CD8-positive, alpha-beta memory T cell (primary cell): ENCODE data around the gene MYH9. TPM values are rescaled to one million over a fixed set of nuclear protein-coding genes. Genes with fewer than 3 reads are reported as not detected.

ENCODE experiments used
- CTCF ChIA-PET: fragments of 350-600 bp; sonication (Branson Sonifier 250); formaldehyde crosslinking; loops from one replicate; lab custom pipeline; 2021; ENCODE audit warnings: antibody characterized with exemption; lab: Charles Lee
- POLR2A ChIA-PET: fragments of 350-600 bp; sonication (Branson Sonifier 250); formaldehyde crosslinking; loops from one replicate; lab custom pipeline; 2021; ENCODE audit warnings: antibody characterized with exemption; lab: Charles Lee
- DNase-seq, 5 donors: peaks; one replicate each; pipeline versions ENCODE4 v3.0.0 to v3.0.0-alpha.2; 2020 to 2022; ENCODE audit warnings: mixed read lengths in 1 of 5
- H3K27ac ChIP-seq: one replicate; pipeline ENCODE4 v1.7.0; 2013; ENCODE audit warnings: low read depth, mild to moderate bottlenecking, low read length, moderate library complexity
- H3K27me3 ChIP-seq: 2 replicates; pipeline ENCODE4 v1.7.0; 2013; ENCODE audit warnings: low read length, mild to moderate bottlenecking; ENCODE audit not compliant: insufficient read depth, poor library complexity, severe bottlenecking
- H3K36me3 ChIP-seq: 2 replicates; pipeline ENCODE4 v1.7.0; 2013; ENCODE audit warnings: mild to moderate bottlenecking, low read length, moderate library complexity; ENCODE audit not compliant: insufficient read depth
- H3K4me1 ChIP-seq: 2 replicates; pipeline ENCODE4 v1.7.0; 2013; ENCODE audit warnings: mild to moderate bottlenecking, low read length, moderate library complexity; ENCODE audit not compliant: insufficient read depth
- H3K4me3 ChIP-seq: 2 replicates; pipeline ENCODE4 v1.7.0; 2013; ENCODE audit warnings: mild to moderate bottlenecking, low read length
- H3K9me3 ChIP-seq: 2 replicates; pipeline ENCODE4 v1.7.0; 2013; ENCODE audit warnings: mild to moderate bottlenecking, low read length
- H3K27ac Mint-ChIP-seq, 8 donors: one replicate each; pipeline ENCODE4 v1.8.0; 2020 to 2021; ENCODE audit warnings: mixed read lengths in 8 of 8, mild to moderate bottlenecking in 6 of 8, inconsistent platforms in 3 of 8, moderate library complexity in 3 of 8
- H3K27me3 Mint-ChIP-seq, 2 donors: one replicate each; pipeline ENCODE4 v1.8.0; 2020 to 2021; ENCODE audit warnings: mixed read lengths in 2 of 2, mild to moderate bottlenecking in 1 of 2, moderate library complexity in 1 of 2
- H3K36me3 Mint-ChIP-seq, 3 donors: one replicate each; pipeline ENCODE4 v1.8.0; 2020 to 2021; ENCODE audit warnings: mixed read lengths in 3 of 3, inconsistent platforms in 1 of 3, mild to moderate bottlenecking in 1 of 3
- H3K4me1 Mint-ChIP-seq, 3 donors: one replicate each; pipeline ENCODE4 v1.8.0; 2020 to 2021; ENCODE audit warnings: mixed read lengths in 3 of 3, inconsistent platforms in 1 of 3, mild to moderate bottlenecking in 1 of 3
- H3K4me3 Mint-ChIP-seq, 7 donors: one replicate each; pipeline ENCODE4 v1.8.0; 2020 to 2021; ENCODE audit warnings: mixed read lengths in 7 of 7, mild to moderate bottlenecking in 6 of 7, moderate library complexity in 4 of 7, inconsistent platforms in 2 of 7
- H3K9me3 Mint-ChIP-seq, 5 donors: one replicate each; pipeline ENCODE4 v1.8.0; 2020 to 2022; ENCODE audit warnings: mixed read lengths in 5 of 5, mild to moderate bottlenecking in 3 of 5, moderate library complexity in 2 of 5, inconsistent platforms in 1 of 5
- polyA plus RNA-seq: library from polyadenylated mRNA; unstranded; fragments of 300-500 nt; fragmentation: Illumina TruSeq; gene quantifications from one replicate; pipeline ENCODE4 v1.2.3, GENCODE V29; 2021
- total RNA-seq, 2 experiments: library from RNA; stranded (reverse); gene quantifications; one replicate each; pipeline ENCODE4 v1.2.3, GENCODE V29; 2021

The MYH9 gene
- total and polyA plus RNA-seq, 3 experiments from 2014 or later = 425 to 684 (median 680) TPM

DNA sequence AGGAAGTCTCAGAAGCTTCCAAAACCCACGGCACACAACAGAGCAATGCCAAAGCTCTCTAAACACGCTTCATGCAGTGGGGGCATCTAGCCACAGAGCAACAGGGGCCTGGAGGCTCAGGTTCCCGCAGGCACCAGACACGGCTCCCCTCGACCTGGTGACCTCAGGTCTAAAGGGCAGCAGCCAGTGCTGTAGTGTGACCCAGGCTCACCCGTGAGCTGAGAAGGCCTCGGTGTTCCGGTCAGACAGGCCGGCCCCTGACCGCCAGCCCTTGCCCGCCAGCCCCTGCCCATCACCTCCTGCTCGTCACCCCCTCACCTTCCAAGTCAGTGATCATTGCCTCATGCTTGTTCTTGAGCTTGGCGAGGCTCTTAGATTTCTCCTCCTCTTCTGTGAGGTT is 89.2 kb downstream of the MYH9 start:
- Histone ChIP-seq H3K9me3 (no peaks in the 10 kb centered on the region), H3K27ac (no peak overlapping the region), H3K4me1 (peaks cover 10% of the 10 kb centered on the region), H3K4me3 (no peak overlapping the region), H3K27me3 (no peaks in the 10 kb centered on the region), H3K36me3 (peaks cover 97% of the 10 kb centered on the region)
- H3K4me3 Mint-ChIP-seq = peak overlapping the region in 1 of 7 donors; percentile 16
- no peak for DNase-seq
- no peaks in the 10 kb centered on the region for H3K9me3 Mint-ChIP-seq
- peak overlapping the region in 5 of 8 donors; percentile 17 to 84 (median 72) for H3K27ac Mint-ChIP-seq
- ChIA-PET POLR2A (interaction anchor here (1.0 to 1.2 kb wide), 2 partner anchors 9 to 34 kb away, joined by 5 read pairs; no protein-coding TSS in a partner anchor), CTCF (interaction anchor here (0.8 to 6.3 kb wide), 12 partner anchors 15 to 188 kb away, joined by 3 to 116 read pairs (median 4); partner anchors contain the start of gene APOL2)
- peaks cover 13 to 98% (median 24%) of the 10 kb centered on the region in 3 donors for H3K36me3 Mint-ChIP-seq
- H3K27me3 Mint-ChIP-seq = peaks cover 0 to 3% of the 10 kb centered on the region in 2 donors
- H3K4me1 Mint-ChIP-seq = peaks cover 19 to 33% (median 20%) of the 10 kb centered on the region in 3 donors

- peaks cover 13 to 99% (median 24%) of the 10 kb centered on the region in 3 donors for H3K36me3 Mint-ChIP-seq
- Histone ChIP-seq H3K4me3 (no peak overlapping the region), H3K4me1 (peaks cover 10% of the 10 kb centered on the region), H3K27me3 (no peaks in the 10 kb centered on the region), H3K27ac (no peak overlapping the region), H3K9me3 (no peaks in the 10 kb centered on the region), H3K36me3 (peaks cover 98% of the 10 kb centered on the region)
- H3K27me3 Mint-ChIP-seq = peaks cover 0 to 3% of the 10 kb centered on the region in 2 donors
- peak overlapping the region in 5 of 8 donors; percentile 17 to 84 (median 80) for H3K27ac Mint-ChIP-seq
- peaks cover 19 to 34% (median 25%) of the 10 kb centered on the region in 3 donors for H3K4me1 Mint-ChIP-seq
- H3K4me3 Mint-ChIP-seq = peak overlapping the region in 2 of 7 donors; percentile 16 to 23
- no peak for DNase-seq
- POLR2A ChIA-PET = interaction anchor here (0.6 to 1.2 kb wide), 2 partner anchors 9 to 34 kb away, joined by 3 to 5 read pairs; no protein-coding TSS in a partner anchor
- CTCF ChIA-PET = interaction anchor here (0.9 to 6.3 kb wide), 11 partner anchors 15 to 189 kb away, joined by 3 to 116 read pairs (median 4); partner anchors contain the start of gene APOL2
- no peaks in the 10 kb centered on the region for H3K9me3 Mint-ChIP-seq
These were observed 89.6 kb downstream of the MYH9 start for GRCh38 chr22:36298118-36298517.

DNA sequence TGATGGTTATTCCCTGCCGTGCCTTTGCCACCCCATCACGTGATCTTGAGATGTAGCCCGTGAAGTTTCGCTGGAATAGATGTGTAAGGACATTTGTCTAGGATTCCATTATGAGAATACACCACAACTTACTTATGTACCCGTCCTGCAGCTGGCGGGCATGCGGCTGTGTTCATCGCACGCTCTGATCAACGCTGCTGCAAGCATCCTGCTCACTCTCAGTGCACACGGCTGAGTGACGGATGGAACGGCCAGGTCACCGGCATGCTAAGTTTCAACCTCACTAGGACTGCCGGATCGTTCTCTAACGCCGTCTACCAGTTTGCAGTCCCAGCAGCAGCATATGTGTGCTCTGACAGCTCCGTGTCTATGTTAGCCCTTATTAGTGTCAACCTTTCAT is 90.2 kb downstream of the MYH9 start:
- peaks cover 98% of the 10 kb centered on the region for H3K36me3 ChIP-seq
- no peak for DNase-seq
- no peak overlapping the region for H3K4me3 ChIP-seq
- H3K27me3 ChIP-seq = no peaks in the 10 kb centered on the region
- Mint-ChIP-seq H3K9me3 (no peaks in the 10 kb centered on the region), H3K4me3 (no peak overlapping the region), H3K27ac (peak overlapping the region in 6 of 8 donors; percentile 4 to 83 (median 75)), H3K4me1 (peaks cover 23 to 39% (median 31%) of the 10 kb centered on the region in 3 donors), H3K36me3 (peaks cover 13 to 98% (median 28%) of the 10 kb centered on the region in 3 donors), H3K27me3 (peaks cover 0 to 4% of the 10 kb centered on the region in 2 donors)
- no peak overlapping the region for H3K27ac ChIP-seq
- ChIA-PET CTCF (interaction anchor here (0.9 to 6.3 kb wide), 5 partner anchors 16 to 189 kb away, joined by 3 to 116 read pairs (median 4); no protein-coding TSS in a partner anchor), POLR2A (interaction anchor here (0.6 kb wide), 1 partner anchor 8 kb away, joined by 3 read pairs; no protein-coding TSS in a partner anchor)
- H3K4me1 ChIP-seq = peaks cover 10% of the 10 kb centered on the region
- H3K9me3 ChIP-seq = no peaks in the 10 kb centered on the region

GRCh38 chr22:36296690-36297089 is 91.1 kb downstream of the MYH9 start:
- Histone ChIP-seq H3K36me3 (peaks cover 98% of the 10 kb centered on the region), H3K27ac (no peak overlapping the region), H3K4me3 (no peak overlapping the region), H3K9me3 (no peaks in the 10 kb centered on the region), H3K4me1 (peaks cover 12% of the 10 kb centered on the region), H3K27me3 (no peaks in the 10 kb centered on the region)
- H3K27ac Mint-ChIP-seq = peak overlapping the region in 2 of 8 donors; percentile 80
- peaks cover 18 to 98% (median 30%) of the 10 kb centered on the region in 3 donors for H3K36me3 Mint-ChIP-seq
- CTCF ChIA-PET = interaction anchor here (0.6 to 1.6 kb wide), 2 partner anchors 18 to 173 kb away, joined by 3 to 4 read pairs; no protein-coding TSS in a partner anchor
- H3K4me3 Mint-ChIP-seq = no peak overlapping the region
- peaks cover 0 to 5% of the 10 kb centered on the region in 2 donors for H3K27me3 Mint-ChIP-seq
- no peaks in the 10 kb centered on the region for H3K9me3 Mint-ChIP-seq
- DNase-seq = no peak
- peaks cover 28 to 43% (median 36%) of the 10 kb centered on the region in 3 donors for H3K4me1 Mint-ChIP-seq
- POLR2A ChIA-PET = no interaction called here

- peak in 1 of 5 donors; percentile 22 for DNase-seq
- peaks cover 24 to 40% (median 38%) of the 10 kb centered on the region in 3 donors for H3K4me1 Mint-ChIP-seq
- Histone ChIP-seq H3K4me1 (peaks cover 6% of the 10 kb centered on the region), H3K9me3 (no peaks in the 10 kb centered on the region), H3K4me3 (no peak overlapping the region), H3K27me3 (no peaks in the 10 kb centered on the region), H3K36me3 (peaks cover 83% of the 10 kb centered on the region), H3K27ac (no peak overlapping the region)
- no peak overlapping the region for H3K4me3 Mint-ChIP-seq
- H3K9me3 Mint-ChIP-seq = no peaks in the 10 kb centered on the region
- CTCF ChIA-PET = interaction anchor here (0.8 kb wide), 1 partner anchor 18 kb away, joined by 3 read pairs; no protein-coding TSS in a partner anchor
- peaks cover 16 to 93% (median 27%) of the 10 kb centered on the region in 3 donors for H3K36me3 Mint-ChIP-seq
- peaks cover 0 to 2% of the 10 kb centered on the region in 2 donors for H3K27me3 Mint-ChIP-seq
- peak overlapping the region in 2 of 8 donors; percentile 68 to 80 for H3K27ac Mint-ChIP-seq
- POLR2A ChIA-PET = no interaction called here
These were observed 92.5 kb downstream of the MYH9 start for GRCh38 chr22:36295247-36295646.

GRCh38 chr22:36294801-36295200 is 93.0 kb downstream of the MYH9 start:
- no peaks in the 10 kb centered on the region for H3K27me3 ChIP-seq
- peaks cover 28 to 44% (median 41%) of the 10 kb centered on the region in 3 donors for H3K4me1 Mint-ChIP-seq
- H3K27ac ChIP-seq = no peak overlapping the region
- peak in 1 of 5 donors; percentile 32 for DNase-seq
- H3K9me3 Mint-ChIP-seq = no peaks in the 10 kb centered on the region
- H3K27me3 Mint-ChIP-seq = peaks cover 0 to 2% of the 10 kb centered on the region in 2 donors
- H3K4me1 ChIP-seq = peaks cover 8% of the 10 kb centered on the region
- peak overlapping the region in 4 of 8 donors; percentile 32 to 79 (median 62) for H3K27ac Mint-ChIP-seq
- POLR2A ChIA-PET = no interaction called here
- H3K36me3 Mint-ChIP-seq = peaks cover 19 to 92% (median 29%) of the 10 kb centered on the region in 3 donors
- no peaks in the 10 kb centered on the region for H3K9me3 ChIP-seq
- H3K4me3 Mint-ChIP-seq = peak overlapping the region in 1 of 7 donors; percentile 19
- no peak overlapping the region for H3K4me3 ChIP-seq
- peaks cover 79% of the 10 kb centered on the region for H3K36me3 ChIP-seq
- CTCF ChIA-PET = interaction anchor here (2.2 to 2.8 kb wide), 2 partner anchors 17 to 176 kb away, joined by 6 to 12 read pairs; no protein-coding TSS in a partner anchor

DNA sequence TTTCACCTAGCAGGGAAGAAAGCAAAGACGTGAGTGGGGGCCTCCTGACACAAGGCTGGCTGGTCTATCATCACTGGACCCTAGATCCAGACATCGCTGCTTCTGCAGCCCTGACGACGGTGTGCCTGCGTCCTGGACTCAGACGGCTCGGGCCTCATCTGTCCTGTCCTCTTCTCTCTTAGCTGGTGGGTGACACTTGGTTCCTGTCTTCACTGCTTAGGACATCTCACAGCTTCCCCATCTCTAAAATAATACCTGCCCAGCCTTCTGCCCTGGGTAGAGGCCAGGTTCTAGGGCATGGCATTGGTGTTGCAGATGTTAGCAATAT is 93.5 kb downstream of the MYH9 start:
- peaks cover 0 to 2% (median 0%) of the 10 kb centered on the region in 5 donors for H3K9me3 Mint-ChIP-seq
- H3K4me3 Mint-ChIP-seq = peak overlapping the region in 2 of 7 donors; percentile 19 to 76
- H3K4me1 Mint-ChIP-seq = peaks cover 33 to 50% (median 46%) of the 10 kb centered on the region in 3 donors
- peak overlapping the region in 7 of 8 donors; percentile 12 to 85 (median 56) for H3K27ac Mint-ChIP-seq
- Histone ChIP-seq H3K4me3 (no peak overlapping the region), H3K4me1 (peaks cover 14% of the 10 kb centered on the region), H3K36me3 (peaks cover 79% of the 10 kb centered on the region), H3K27me3 (no peaks in the 10 kb centered on the region), H3K9me3 (no peaks in the 10 kb centered on the region), H3K27ac (no peak overlapping the region)
- peaks cover 22 to 92% (median 34%) of the 10 kb centered on the region in 3 donors for H3K36me3 Mint-ChIP-seq
- ChIA-PET POLR2A (interaction anchor here (0.8 to 1.2 kb wide), 2 partner anchors 9 to 17 kb away, joined by 3 to 8 read pairs; no protein-coding TSS in a partner anchor), CTCF (interaction anchor here (1.4 to 2.8 kb wide), 3 partner anchors 17 to 176 kb away, joined by 3 to 12 read pairs (median 6); no protein-coding TSS in a partner anchor)
- peaks cover 0 to 4% of the 10 kb centered on the region in 2 donors for H3K27me3 Mint-ChIP-seq
- DNase-seq = peak in 1 of 5 donors; percentile 35
